Right ventricle myocardium superior (tissue), 1 donor: Measurements from ENCODE around the gene MCAM. TPM values are rescaled to one million over a fixed set of nuclear protein-coding genes. Genes with fewer than 3 reads are reported as not detected.

Experiments used
- ATAC-seq: fragments of 200-7000 bp; cut with Tn5 transposase; one replicate; pipeline ENCODE4 v1.9.1; 2020; ENCODE audit warnings: mild to moderate bottlenecking; ENCODE audit not compliant: poor library complexity
- DNase-seq: peaks from one replicate; pipeline ENCODE4 v3.0.0-alpha.2; 2020
- intact Hi-C: fragments of 100-400 bp; cut with DNase I; formaldehyde crosslinking; loops from one replicate; pipeline ENCODE4 v1.11.2; 2022
- total RNA-seq: library from RNA; stranded (reverse); fragmentation: NEBNext Ultra II Directional; extraction: Animal tissue kit (Norgen Biotek cat#: 25700); gene quantifications from one replicate; pipeline ENCODE4 v1.2.1, GENCODE V29; 2021
- donor health status: DM: no; HTN: yes; CAD: no; lungs with severe emphysema.

Gene MCAM
- total RNA-seq, 1 donor from 2014 or later = 41.9 TPM

- DNase-seq = no peak
- ATAC-seq = no peak
- intact Hi-C loops = no loop called here
These were observed 31.1 kb upstream of the MCAM start for GRCh38 chr11:119347940-119348605.

- ATAC-seq = no peak
- intact Hi-C loops = no loop called here
- DNase-seq = no peak
These were observed 30.3 kb upstream of the MCAM start for GRCh38 chr11:119347242-119347641.

GRCh38 chr11:119346605-119347004, 29.7 kb upstream of the MCAM start, which contains the start of gene MFRP:
Gene MFRP, minus strand, starts transcription at chr11:119346705. Its CDS starts 192 bp downstream, at chr11:119346513.
- DNase-seq (no peak), ATAC-seq (no peak)
- intact Hi-C loops = no loop called here

GRCh38 chr11:119345685-119346084, 28.8 kb upstream of the MCAM start:
- DNase-seq = no peak
- ATAC-seq = no peak
- intact Hi-C loops = no loop called here

GRCh38 chr11:119344291-119345010, 27.5 kb upstream of the MCAM start:
- intact Hi-C loops = no loop called here
- ATAC-seq = no peak
- DNase-seq = no peak

GRCh38 chr11:119343726-119344125, 26.8 kb upstream of the MCAM start:
- no peak for ATAC-seq
- intact Hi-C loops = no loop called here
- DNase-seq = no peak

- intact Hi-C loops = no loop called here
- ATAC-seq (no peak), DNase-seq (no peak)
These were observed 25.6 kb upstream of the MCAM start for GRCh38 chr11:119342362-119343130.

- ATAC-seq (no peak), DNase-seq (no peak)
- intact Hi-C loops = no loop called here
These were observed 25.0 kb upstream of the MCAM start for GRCh38 chr11:119342023-119342300.

GRCh38 chr11:119341222-119342022, 24.5 kb upstream of the MCAM start:
- no peak for DNase-seq
- intact Hi-C loops = no loop called here
- no peak for ATAC-seq

- intact Hi-C loops = no loop called here
These were observed 23.6 kb upstream of the MCAM start, which contains the start of gene C1QTNF5 for GRCh38 chr11:119340335-119341221. Gene C1QTNF5, minus strand, starts transcription at chr11:119340883. Its CDS starts 486 bp downstream, at chr11:119340397.

GRCh38 chr11:119339589-119340334, 22.8 kb upstream of the MCAM start:
- DNase-seq (peak; percentile 86), ATAC-seq (peak; percentile 81)
- intact Hi-C loops = loop anchor here (5.0 kb wide), 1 partner anchor 38 kb away; no protein-coding TSS in a partner anchor

More at GRCh38 chr11:119340335-119341221, 23.6 kb upstream of the MCAM start, which contains the start of gene C1QTNF5:
- peak; percentile 58 for ATAC-seq
- DNase-seq = peak; percentile 93

GRCh38 chr11:119338965-119339588, 22.1 kb upstream of the MCAM start:
- peak; percentile 1 for ATAC-seq
- DNase-seq = no peak
- intact Hi-C loops = loop anchor here (5.0 kb wide), 1 partner anchor 38 kb away; no protein-coding TSS in a partner anchor

GRCh38 chr11:119338318-119338890, 21.5 kb upstream of the MCAM start:
- no peak for DNase-seq
- peak; percentile 15 for ATAC-seq
- intact Hi-C loops = loop anchor here (5.0 kb wide), 1 partner anchor 39 kb away; no protein-coding TSS in a partner anchor

GRCh38 chr11:119337581-119338317, 20.8 kb upstream of the MCAM start:
- intact Hi-C loops = loop anchor here (5.0 kb wide), 1 partner anchor 40 kb away; no protein-coding TSS in a partner anchor
- no peak for ATAC-seq
- no peak for DNase-seq

GRCh38 chr11:119336744-119337469, 20.0 kb upstream of the MCAM start:
- intact Hi-C loops = loop anchor here (5.0 kb wide), 1 partner anchor 40 kb away; no protein-coding TSS in a partner anchor
- no peak for DNase-seq
- ATAC-seq = no peak
